ENCODE data around the gene CTNND2. TPM values are rescaled to one million over a fixed set of nuclear protein-coding genes. Genes with fewer than 3 reads are reported as not detected.

CTNND2 gene
- total and polyA plus RNA-seq, 2 donors (not counting 1 experiment from before 2014, with no cell fraction given): not detected

- TF ChIP-seq CTCF (IDR thresholded peaks at IDR 0.05) (no peak), EZH2 (IDR thresholded peaks at IDR 0.05; ENCODE audit: borderline replicate concordance, insufficient read depth, low read depth, low read length, poor library complexity, severe bottlenecking) (no peak)
- intact Hi-C loops (cut with micrococcal nuclease): no loop called here
- no peak overlapping the region for H3K4me2 ChIP-seq (replicated peaks; ENCODE audit: low read depth, low read length, poor library complexity, severe bottlenecking)
- no peak overlapping the region for H3K27ac ChIP-seq (ENCODE audit: low read length in 2 of 2)
- H3K9me3 ChIP-seq (ENCODE audit: control extremely low read depth in 1 of 3, control insufficient read depth in 2 of 3, insufficient read depth in 1 of 3, low read length in 2 of 3): no peaks in the 10 kb centered on the region
- H3K4me3 Mint-ChIP-seq: no peak overlapping the region
- no peaks in the 10 kb centered on the region for H3K4me1 ChIP-seq (ENCODE audit: control insufficient read depth in 2 of 2, insufficient read depth in 2 of 2, low read length in 2 of 2)
- H3K9ac ChIP-seq (ENCODE audit: low read length): no peak overlapping the region
- ChIA-PET POLR2A (no interaction called here), CTCF (no interaction called here)
- no peaks in the 10 kb centered on the region for H3K27me3 Mint-ChIP-seq
- no peak overlapping the region for H3K4me3 ChIP-seq (ENCODE audit: control extremely low read depth in 1 of 5, extremely low read depth in 1 of 5, insufficient read depth in 1 of 5, low read depth in 2 of 5, low read length in 4 of 5)
- ATAC-seq (ENCODE audit: low read depth) (no peak), DNase-seq (no peak)
- H3K4me1 Mint-ChIP-seq: peaks cover 2% of the 10 kb centered on the region
- no peaks in the 10 kb centered on the region for H4K20me1 ChIP-seq (ENCODE audit: control insufficient read depth, insufficient read depth, low read length, poor library complexity, severe bottlenecking)
- no peaks in the 10 kb centered on the region for H3K27me3 ChIP-seq (replicated peaks in 1 of 4; ENCODE audit: control extremely low read depth in 1 of 4, control insufficient read depth in 3 of 4, insufficient read depth in 4 of 4, low read length in 3 of 4)
- whole genome bisulfite sequencing (ENCODE audit: insufficient coverage): no CpG with 5 or more reads among the region's 6 CpGs
- H3K27ac Mint-ChIP-seq: no peak overlapping the region
- no peaks in the 10 kb centered on the region for H3K79me2 ChIP-seq (ENCODE audit: control insufficient read depth, insufficient read depth, low read length)
- H2AFZ ChIP-seq (ENCODE audit: insufficient read depth, low read depth, low read length, poor library complexity, severe bottlenecking): no peak overlapping the region
- no peaks in the 10 kb centered on the region for H3K36me3 ChIP-seq (replicated peaks in 1 of 2; ENCODE audit: control extremely low read depth in 1 of 2, control insufficient read depth in 1 of 2, extremely low read depth in 1 of 2, insufficient read depth in 2 of 2, low read length in 1 of 2)
- H3K9me3 Mint-ChIP-seq (ENCODE audit: insufficient read depth): no peaks in the 10 kb centered on the region
These were observed 320.2 kb downstream of the CTNND2 start for GRCh38 chr5:11584017-11584416.

GRCh38 chr5:11579351-11579750 lies 324.9 kb downstream of the CTNND2 start:
- intact Hi-C loops (cut with micrococcal nuclease): no loop called here
- Histone ChIP-seq H3K27me3 (replicated peaks in 1 of 4; ENCODE audit: control extremely low read depth in 1 of 4, control insufficient read depth in 3 of 4, insufficient read depth in 4 of 4, low read length in 3 of 4) (no peaks in the 10 kb centered on the region), H3K9me3 (ENCODE audit: control extremely low read depth in 1 of 3, control insufficient read depth in 2 of 3, insufficient read depth in 1 of 3, low read length in 2 of 3) (no peaks in the 10 kb centered on the region), H2AFZ (ENCODE audit: insufficient read depth, low read depth, low read length, poor library complexity, severe bottlenecking) (no peak overlapping the region), H3K9ac (ENCODE audit: low read length) (no peak overlapping the region), H3K36me3 (replicated peaks in 1 of 2; ENCODE audit: control extremely low read depth in 1 of 2, control insufficient read depth in 1 of 2, extremely low read depth in 1 of 2, insufficient read depth in 2 of 2, low read length in 1 of 2) (no peaks in the 10 kb centered on the region), H3K4me1 (ENCODE audit: control insufficient read depth in 2 of 2, insufficient read depth in 2 of 2, low read length in 2 of 2) (no peaks in the 10 kb centered on the region), H3K27ac (ENCODE audit: low read length in 2 of 2) (no peak overlapping the region), H3K4me2 (replicated peaks; ENCODE audit: low read depth, low read length, poor library complexity, severe bottlenecking) (no peak overlapping the region), H4K20me1 (ENCODE audit: control insufficient read depth, insufficient read depth, low read length, poor library complexity, severe bottlenecking) (no peaks in the 10 kb centered on the region), H3K79me2 (ENCODE audit: control insufficient read depth, insufficient read depth, low read length) (no peaks in the 10 kb centered on the region), H3K4me3 (ENCODE audit: control extremely low read depth in 1 of 5, extremely low read depth in 1 of 5, insufficient read depth in 1 of 5, low read depth in 2 of 5, low read length in 4 of 5) (no peak overlapping the region)
- no peak for DNase-seq
- Mint-ChIP-seq H3K27ac (no peak overlapping the region), H3K4me3 (no peak overlapping the region), H3K9me3 (ENCODE audit: insufficient read depth) (no peaks in the 10 kb centered on the region), H3K4me1 (no peaks in the 10 kb centered on the region), H3K27me3 (no peaks in the 10 kb centered on the region)
- ATAC-seq (ENCODE audit: low read depth): no peak
- TF ChIP-seq CTCF (IDR thresholded peaks at IDR 0.05): no peak
- TF ChIP-seq EZH2 (IDR thresholded peaks at IDR 0.05; ENCODE audit: borderline replicate concordance, insufficient read depth, low read depth, low read length, poor library complexity, severe bottlenecking): no peak
- POLR2A ChIA-PET: no interaction called here
- 66% methylated on average over 2 of the region's 4 CpGs for WGBS (ENCODE audit: insufficient coverage)
- CTCF ChIA-PET: no interaction called here
